Upper lobe of left lung (tissue), 4 donors: ENCODE data around the gene SFN.

ENCODE experiments used
- CTCF ChIP-seq, 6 experiments: fragments of 450-650 bp in 4 of 6; fragments of 200-600 bp in 2 of 6; sonication (generic) in 2 of 6; IDR thresholded peaks; one replicate each; pipeline ENCODE4 v1.5.1; 2016 to 2019; ENCODE audit warnings: antibody characterized with exemption in 6 of 6
- POLR2AphosphoS5 ChIP-seq, 2 donors: sonication (generic); formaldehyde crosslinking; IDR thresholded peaks; one replicate each; pipeline ENCODE4 v1.5.1; 2017; ENCODE audit warnings: antibody characterized with exemption in 2 of 2

- TF ChIP-seq CTCF (IDR thresholded peaks at IDR 0.05) (no peak), POLR2AphosphoS5 (IDR thresholded peaks at IDR 0.05) (no peak)
Observed at GRCh38 chr1:26911399-26912146, 48.6 kb downstream of the SFN start.
